Activated T-cell treated with anti-CD3 and anti-CD28 coated beads, Interleukin-2, amount 50 U/mL, for 24 hours (primary cell): ENCODE results near the gene BAIAP3.
"Not testable (repeated sequence)": the region's sequence is repeated elsewhere in the genome, so short reads cannot be mapped to it uniquely, and the experiment has no call there.

ENCODE experiments used
- DNase-seq: peaks from one replicate; pipeline ENCODE4 v3.0.0-alpha.2; 2020
- H3K27ac Mint-ChIP-seq: 2 replicates; pipeline ENCODE4 v1.8.0; 2020; ENCODE audit warnings: mild to moderate bottlenecking, mixed read lengths
- H3K27me3 Mint-ChIP-seq: 2 replicates; pipeline ENCODE4 v1.8.0; 2020; ENCODE audit warnings: mixed read lengths
- H3K36me3 Mint-ChIP-seq: 2 replicates; pipeline ENCODE4 v1.8.0; 2020; ENCODE audit warnings: low read depth, mixed read lengths
- H3K4me1 Mint-ChIP-seq: 2 replicates; pipeline ENCODE4 v1.8.0; 2020; ENCODE audit warnings: low read depth, mixed read lengths
- H3K4me3 Mint-ChIP-seq: 2 replicates; pipeline ENCODE4 v1.8.0; 2020; ENCODE audit warnings: mild to moderate bottlenecking, moderate library complexity, mixed read lengths
- H3K9me3 Mint-ChIP-seq: 2 replicates; pipeline ENCODE4 v1.8.0; 2020; ENCODE audit warnings: mixed read lengths

The BAIAP3 gene

GRCh38 chr16:1333149-1333812, at the start of gene BAIAP3:
Gene BAIAP3, plus strand, starts transcription at chr16:1333645. Its CDS starts 4,905 bp downstream, at chr16:1338550.
- Mint-ChIP-seq H3K4me3 (peak within 1 kb of the TSS; percentile 45), H3K27ac (peak within 1 kb of the TSS; percentile 54), H3K36me3 (no peaks in the 10 kb centered on the region), H3K27me3 (peaks cover 39% of the 10 kb centered on the region), H3K9me3 (no peaks in the 10 kb centered on the region), H3K4me1 (peaks cover 16% of the 10 kb centered on the region)
- DNase-seq = peak; percentile 64

GRCh38 chr16:1283996-1284616, 49.3 kb upstream of the BAIAP3 start:
- H3K27ac Mint-ChIP-seq = no peak overlapping the region
- no peak for DNase-seq
- no peaks in the 10 kb centered on the region for H3K36me3 Mint-ChIP-seq
- H3K27me3 Mint-ChIP-seq = peaks cover 23% of the 10 kb centered on the region
- no peaks in the 10 kb centered on the region for H3K4me1 Mint-ChIP-seq
- H3K9me3 Mint-ChIP-seq = no peaks in the 10 kb centered on the region
- no peak overlapping the region for H3K4me3 Mint-ChIP-seq

- H3K4me3 Mint-ChIP-seq = no peak overlapping the region
- peaks cover 2% of the 10 kb centered on the region for H3K4me1 Mint-ChIP-seq
- DNase-seq = no peak
- no peak overlapping the region for H3K27ac Mint-ChIP-seq
- peaks cover 39% of the 10 kb centered on the region for H3K27me3 Mint-ChIP-seq
- no peaks in the 10 kb centered on the region for H3K9me3 Mint-ChIP-seq
- H3K36me3 Mint-ChIP-seq = no peaks in the 10 kb centered on the region
These were observed 47.6 kb upstream of the BAIAP3 start for GRCh38 chr16:1285669-1286512.

- Mint-ChIP-seq H3K27me3 (peaks cover 46% of the 10 kb centered on the region), H3K27ac (no peak overlapping the region), H3K4me3 (no peak overlapping the region), H3K4me1 (peaks cover 2% of the 10 kb centered on the region), H3K9me3 (no peaks in the 10 kb centered on the region), H3K36me3 (no peaks in the 10 kb centered on the region)
- no peak for DNase-seq
These were observed 46.8 kb upstream of the BAIAP3 start for GRCh38 chr16:1286513-1287094.

GRCh38 chr16:1287982-1288670, 45.3 kb upstream of the BAIAP3 start:
- DNase-seq = no peak
- Mint-ChIP-seq H3K4me1 (peaks cover 2% of the 10 kb centered on the region), H3K9me3 (no peaks in the 10 kb centered on the region), H3K36me3 (no peaks in the 10 kb centered on the region), H3K4me3 (no peak overlapping the region), H3K27ac (no peak overlapping the region), H3K27me3 (peaks cover 55% of the 10 kb centered on the region)

- no peak overlapping the region for H3K27ac Mint-ChIP-seq
- no peaks in the 10 kb centered on the region for H3K9me3 Mint-ChIP-seq
- peaks cover 2% of the 10 kb centered on the region for H3K4me1 Mint-ChIP-seq
- no peak for DNase-seq
- peaks cover 58% of the 10 kb centered on the region for H3K27me3 Mint-ChIP-seq
- H3K36me3 Mint-ChIP-seq = no peaks in the 10 kb centered on the region
- no peak overlapping the region for H3K4me3 Mint-ChIP-seq
These were observed 44.5 kb upstream of the BAIAP3 start for GRCh38 chr16:1288813-1289476.

GRCh38 chr16:1289477-1289866, 44.0 kb upstream of the BAIAP3 start:
- no peak overlapping the region for H3K4me3 Mint-ChIP-seq
- no peaks in the 10 kb centered on the region for H3K36me3 Mint-ChIP-seq
- no peak overlapping the region for H3K27ac Mint-ChIP-seq
- no peak for DNase-seq
- H3K4me1 Mint-ChIP-seq = peaks cover 2% of the 10 kb centered on the region
- no peaks in the 10 kb centered on the region for H3K9me3 Mint-ChIP-seq
- peaks cover 63% of the 10 kb centered on the region for H3K27me3 Mint-ChIP-seq

GRCh38 chr16:1290063-1290501, 43.4 kb upstream of the BAIAP3 start:
- Mint-ChIP-seq H3K27ac (no peak overlapping the region), H3K36me3 (no peaks in the 10 kb centered on the region), H3K4me1 (peaks cover 2% of the 10 kb centered on the region), H3K4me3 (no peak overlapping the region), H3K27me3 (peaks cover 64% of the 10 kb centered on the region), H3K9me3 (no peaks in the 10 kb centered on the region)
- no peak for DNase-seq

GRCh38 chr16:1290860-1291575, 42.4 kb upstream of the BAIAP3 start:
- Mint-ChIP-seq H3K27me3 (peaks cover 65% of the 10 kb centered on the region), H3K4me3 (no peak overlapping the region), H3K36me3 (no peaks in the 10 kb centered on the region), H3K4me1 (peaks cover 2% of the 10 kb centered on the region), H3K9me3 (no peaks in the 10 kb centered on the region), H3K27ac (no peak overlapping the region)
- DNase-seq = no peak

GRCh38 chr16:1291576-1291974, 41.9 kb upstream of the BAIAP3 start:
- peaks cover 2% of the 10 kb centered on the region for H3K4me1 Mint-ChIP-seq
- peaks cover 60% of the 10 kb centered on the region for H3K27me3 Mint-ChIP-seq
- no peak overlapping the region for H3K4me3 Mint-ChIP-seq
- no peaks in the 10 kb centered on the region for H3K9me3 Mint-ChIP-seq
- H3K36me3 Mint-ChIP-seq = no peaks in the 10 kb centered on the region
- H3K27ac Mint-ChIP-seq = no peak overlapping the region
- no peak for DNase-seq

GRCh38 chr16:1292208-1292607, 41.2 kb upstream of the BAIAP3 start:
- H3K9me3 Mint-ChIP-seq, H3K4me1 Mint-ChIP-seq, H3K36me3 Mint-ChIP-seq, DNase-seq, H3K4me3 Mint-ChIP-seq, H3K27ac Mint-ChIP-seq: not testable (repeated sequence)
- H3K27me3 Mint-ChIP-seq = peaks cover 65% of the 10 kb centered on the region

GRCh38 chr16:1292808-1293207, 40.6 kb upstream of the BAIAP3 start:
- not testable (repeated sequence) for H3K27ac Mint-ChIP-seq, H3K4me3 Mint-ChIP-seq, DNase-seq, H3K9me3 Mint-ChIP-seq, H3K4me1 Mint-ChIP-seq, H3K36me3 Mint-ChIP-seq
- peaks cover 63% of the 10 kb centered on the region for H3K27me3 Mint-ChIP-seq

- Mint-ChIP-seq H3K9me3 (no peaks in the 10 kb centered on the region), H3K36me3 (no peaks in the 10 kb centered on the region), H3K4me1 (peaks cover 9% of the 10 kb centered on the region), H3K4me3 (no peak overlapping the region), H3K27ac (no peak overlapping the region), H3K27me3 (peaks cover 60% of the 10 kb centered on the region)
- DNase-seq = no peak
These were observed 39.4 kb upstream of the BAIAP3 start for GRCh38 chr16:1293921-1294656.
